C4-2B (cell line): ENCODE results near the gene ARHGAP18.

ENCODE experiments used
- CTCF ChIP-seq: fragments of 450-650 bp; conservative IDR thresholded peaks from 2 replicates; pipeline ENCODE4 v1.5.1; 2017; ENCODE audit warnings: mild to moderate bottlenecking
- ZFX ChIP-seq: fragments of 450-650 bp; IDR thresholded peaks from 2 replicates; pipeline ENCODE4 v1.6.1; 2017

- TF ChIP-seq CTCF, result no peak
- TF ChIP-seq ZFX, result no peak
Observed at GRCh38 chr6:129623008-129623732, 86.8 kb downstream of the ARHGAP18 start.
